HFF-Myc (cell line): Measurements from ENCODE around the gene EZH1.
"Not testable (repeated sequence)": the region's sequence is repeated elsewhere in the genome, so short reads cannot be mapped to it uniquely, and the experiment has no call there.

ENCODE experiments used
- DNase-seq: peaks from one replicate; pipeline ENCODE4 v3.0.0-alpha.2; 2011; ENCODE audit warnings: low read depth; ENCODE audit errors: extremely low read depth
- H3K4me3 ChIP-seq: replicated peaks from 2 replicates; pipeline ENCODE4 v1.5.1; 2011; ENCODE audit warnings: low read depth, mild to moderate bottlenecking, control low read depth, low read length
- CTCF ChIP-seq: IDR thresholded peaks from 2 replicates; pipeline ENCODE4 v1.5.1; 2012; ENCODE audit warnings: mild to moderate bottlenecking, low read depth, low read length, control low read depth; ENCODE audit errors: missing control alignments

EZH1 gene

DNA sequence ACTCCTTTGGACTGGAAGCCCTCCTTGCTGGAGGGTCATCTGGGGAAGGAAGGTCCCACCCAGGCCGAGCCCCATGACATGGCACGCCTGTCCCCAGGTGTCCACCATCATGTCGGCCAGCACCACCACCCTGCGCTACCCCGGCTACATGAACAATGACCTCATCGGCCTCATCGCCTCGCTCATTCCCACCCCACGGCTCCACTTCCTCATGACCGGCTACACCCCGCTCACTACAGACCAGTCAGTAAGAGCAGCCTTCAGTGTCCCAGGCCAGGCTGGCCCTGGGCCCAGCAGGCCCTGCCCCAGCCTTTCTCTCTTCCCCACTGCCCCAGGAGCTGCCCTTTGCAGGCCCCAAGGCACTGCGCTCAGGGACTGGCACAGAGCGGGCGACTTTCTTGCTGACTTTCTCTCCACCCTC is 79.2 kb downstream of the EZH1 start:
- no peak for TF ChIP-seq CTCF
- no peak for DNase-seq
- no peak overlapping the region for H3K4me3 ChIP-seq

GRCh38 chr17:42660692-42661345 is 84.0 kb downstream of the EZH1 start:
- peak overlapping the region; percentile 6 for H3K4me3 ChIP-seq

DNA sequence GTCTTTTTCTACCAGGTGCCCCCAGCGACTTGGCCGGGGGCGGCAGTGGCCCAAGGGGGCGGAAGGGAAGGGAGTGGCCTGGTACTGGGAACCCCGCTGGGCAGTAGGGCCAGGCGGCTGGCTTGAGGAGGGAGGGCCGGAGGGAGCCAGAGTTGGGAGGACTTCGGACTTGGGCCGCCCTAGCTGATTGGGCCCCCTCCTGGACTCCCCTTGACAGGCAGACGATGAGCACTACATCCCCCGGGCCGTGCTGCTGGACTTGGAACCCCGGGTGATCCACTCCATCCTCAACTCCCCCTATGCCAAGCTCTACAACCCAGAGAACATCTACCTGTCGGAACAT is 84.9 kb downstream of the EZH1 start:
- DNase-seq = not testable (repeated sequence)
- peak overlapping the region; percentile 68 for H3K4me3 ChIP-seq

More at GRCh38 chr17:42660692-42661345, 84.0 kb downstream of the EZH1 start:
- no peak for DNase-seq
- no peak for TF ChIP-seq CTCF

DNA sequence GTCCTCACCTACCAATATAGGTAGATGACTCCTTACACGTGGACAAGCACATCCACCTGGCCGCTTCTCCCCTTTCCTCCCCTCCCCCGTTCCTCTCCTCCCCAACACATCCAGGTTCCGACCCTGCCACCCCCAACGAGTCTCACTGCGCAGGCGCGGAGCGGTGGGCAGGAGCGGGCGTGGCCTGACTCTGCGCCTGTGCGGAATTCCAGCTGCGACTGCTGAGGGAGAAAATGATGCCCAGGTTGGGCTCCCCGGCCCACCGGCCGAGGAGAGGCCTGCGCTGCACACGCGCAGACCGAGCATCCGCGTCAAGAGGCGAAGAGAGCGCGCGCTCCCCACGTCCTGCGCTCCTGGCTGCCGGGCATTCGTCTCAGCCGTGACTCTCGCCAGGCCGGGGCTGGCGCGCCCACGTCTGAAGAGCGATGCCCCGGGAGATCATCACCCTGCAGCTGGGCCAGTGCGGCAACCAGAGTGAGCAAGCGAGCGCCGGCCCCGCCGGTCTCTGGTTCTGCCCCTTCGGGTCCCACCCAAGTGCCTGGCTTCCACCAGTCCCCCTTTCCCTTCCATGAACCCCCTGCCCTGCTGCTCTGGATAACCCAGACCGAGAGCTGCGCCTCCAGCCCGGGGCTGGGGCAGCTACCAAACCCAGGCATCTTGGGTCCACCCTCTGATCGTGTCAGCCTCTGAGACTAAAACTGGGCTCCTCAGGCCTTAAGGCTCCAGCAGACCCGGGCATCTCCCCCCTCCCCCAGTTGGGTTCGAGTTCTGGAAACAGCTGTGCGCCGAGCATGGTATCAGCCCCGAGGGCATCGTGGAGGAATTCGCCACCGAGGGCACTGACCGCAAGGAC is 85.5 kb downstream of the EZH1 start, which contains the start of gene TUBG2:
TSS of gene TUBG2 (plus strand) at position 206 of the 853 bp plus-strand sequence. CDS start at position 426, 220 bp downstream.
- no peak for TF ChIP-seq CTCF
- no peak for DNase-seq
- H3K4me3 ChIP-seq = peak within 1 kb of the TSS; percentile 68

- TF ChIP-seq CTCF = no peak
- H3K4me3 ChIP-seq = no peak overlapping the region
- DNase-seq = no peak
These were observed 86.8 kb downstream of the EZH1 start for GRCh38 chr17:42657824-42658588.

DNA sequence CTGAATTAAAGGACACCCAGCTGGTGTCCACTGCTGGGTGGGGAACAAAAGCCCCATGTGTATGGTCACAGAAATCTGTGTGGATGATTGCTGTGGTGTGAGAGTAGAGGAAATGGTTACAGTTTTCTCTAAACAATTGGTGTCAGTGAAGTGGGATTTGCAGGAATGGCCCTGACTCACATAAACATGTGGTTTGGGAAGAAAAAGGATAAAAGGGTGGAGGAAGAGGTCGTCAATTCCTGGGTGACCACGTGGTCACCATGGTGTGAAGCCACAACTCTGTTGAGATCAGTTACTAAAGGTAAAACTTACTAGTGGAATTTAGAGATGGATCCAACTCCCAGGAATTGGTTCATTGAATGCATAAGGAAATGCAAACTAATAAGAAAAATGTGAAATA is 89.3 kb downstream of the EZH1 start:
- H3K4me3 ChIP-seq = no peak overlapping the region
- DNase-seq = no peak
- TF ChIP-seq CTCF = no peak
